KMS-11 (cell line): ENCODE results near the gene NXN.

Experiments
- H2AFZ ChIP-seq: fragments of 200-600 bp; sonication (generic); 2 replicates; pipeline ENCODE4 v1.6.1; 2016; ENCODE audit warnings: antibody characterized with exemption, mixed run types, low read depth
- H3K27ac ChIP-seq: fragments of 200-600 bp; sonication (generic); 2 replicates; pipeline ENCODE4 v1.6.1; 2016; ENCODE audit warnings: mild to moderate bottlenecking, mixed run types
- H3K27me3 ChIP-seq: fragments of 200-600 bp; sonication (generic); 2 replicates; pipeline ENCODE4 v1.6.1; 2017; ENCODE audit warnings: mild to moderate bottlenecking, low read depth, mixed run types, moderate library complexity; ENCODE audit not compliant: insufficient read depth
- H3K36me3 ChIP-seq: fragments of 200-600 bp; sonication (generic); 2 replicates; pipeline ENCODE4 v1.6.1; 2017; ENCODE audit warnings: mild to moderate bottlenecking, mixed run types; ENCODE audit not compliant: insufficient read depth
- H3K4me1 ChIP-seq: fragments of 200-600 bp; sonication (generic); 2 replicates; pipeline ENCODE4 v1.6.1; 2016; ENCODE audit warnings: mild to moderate bottlenecking, low read depth, mixed run types; ENCODE audit not compliant: poor library complexity, severe bottlenecking
- H3K4me2 ChIP-seq: fragments of 200-600 bp; sonication (generic); 2 replicates; pipeline ENCODE4 v1.7.0; 2016; ENCODE audit warnings: mild to moderate bottlenecking, mixed run types
- H3K4me3 ChIP-seq: fragments of 200-600 bp; sonication (generic); IDR thresholded peaks from 2 replicates; pipeline ENCODE4 v1.6.1; 2017; ENCODE audit warnings: low read depth, low read length, mixed read lengths; ENCODE audit not compliant: insufficient read depth
- H3K79me2 ChIP-seq: fragments of 200-600 bp; sonication (generic); 2 replicates; pipeline ENCODE4 v1.6.1; 2016; ENCODE audit warnings: low read depth, mixed run types; ENCODE audit not compliant: insufficient read depth
- H3K9ac ChIP-seq: fragments of 200-600 bp; sonication (generic); 2 replicates; pipeline ENCODE4 v1.6.1; 2016; ENCODE audit warnings: mild to moderate bottlenecking, mixed run types
- H4K20me1 ChIP-seq: fragments of 200-600 bp; sonication (generic); 2 replicates; pipeline ENCODE4 v1.6.1; 2016; ENCODE audit warnings: mild to moderate bottlenecking, mixed run types; ENCODE audit not compliant: insufficient read depth
- CTCF ChIP-seq: fragments of 200-600 bp; sonication (generic); conservative IDR thresholded peaks from 2 replicates; pipeline ENCODE4 v1.6.1; 2017; ENCODE audit warnings: low read depth, mild to moderate bottlenecking, antibody characterized with exemption, low read length, moderate library complexity, mixed read lengths

Gene NXN

DNA sequence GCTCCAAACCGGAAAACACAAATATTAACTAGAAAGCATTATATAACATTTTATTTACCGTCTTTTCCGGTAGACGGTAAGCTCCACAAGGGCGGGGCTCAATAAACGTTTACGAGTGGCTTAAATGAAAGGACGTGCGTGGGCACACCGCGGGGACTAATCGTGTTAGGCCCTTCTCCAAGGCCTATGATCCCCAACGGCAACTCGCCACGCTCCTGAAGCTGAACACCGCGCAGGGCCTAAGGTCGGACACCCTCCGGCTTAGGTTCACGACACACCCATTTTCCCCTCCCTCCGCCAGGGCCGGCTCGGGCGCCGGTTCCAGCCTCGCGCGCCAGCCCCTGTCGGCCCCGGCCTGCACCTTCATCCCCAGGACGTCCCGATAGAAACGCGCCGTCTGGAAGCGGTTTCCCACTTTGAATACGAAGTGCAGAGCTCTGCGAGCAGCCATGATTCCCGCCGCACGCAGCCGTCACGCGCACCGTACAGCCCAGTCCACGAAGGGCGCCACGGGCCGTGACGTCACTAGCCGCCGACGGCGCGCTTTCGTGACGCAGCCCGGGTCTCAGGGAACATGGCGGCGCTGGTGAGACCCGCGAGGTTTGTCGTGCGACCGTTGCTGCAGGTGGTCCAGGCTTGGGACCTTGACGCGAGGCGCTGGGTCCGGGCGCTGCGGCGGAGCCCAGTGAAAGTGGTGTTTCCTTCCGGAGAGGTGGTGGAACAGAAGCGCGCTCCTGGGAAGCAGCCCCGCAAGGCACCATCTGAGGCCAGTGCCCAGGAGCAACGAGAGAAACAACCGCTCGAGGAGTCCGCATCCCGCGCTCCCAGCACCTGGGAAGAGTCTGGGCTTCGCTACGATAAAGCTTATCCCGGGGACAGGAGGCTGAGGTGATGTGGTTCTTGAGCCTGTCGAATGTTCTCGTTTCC is 197.5 kb downstream of the NXN start, which contains the start of the genes GLOD4 and MRM3:
Gene GLOD4, minus strand, starts transcription at position 476 of the 927 bp plus-strand sequence. Its CDS starts 25 bp downstream, at position 451.
Gene MRM3, plus strand, starts transcription at position 549 of the 927 bp plus-strand sequence. Its CDS starts 26 bp downstream, at position 575.
- Histone ChIP-seq H3K27me3 (no peaks in the 10 kb centered on the region), H4K20me1 (no peaks in the 10 kb centered on the region), H3K36me3 (no peaks in the 10 kb centered on the region), H3K4me3 (peak within 1 kb of the TSS; percentile 67), H3K79me2 (peaks cover 19% of the 10 kb centered on the region), H2AFZ (peak within 1 kb of the TSS; percentile 57), H3K4me1 (peaks cover 10% of the 10 kb centered on the region), H3K4me2 (peak within 1 kb of the TSS; percentile 89), H3K9ac (peak within 1 kb of the TSS; percentile 76), H3K27ac (peak within 1 kb of the TSS; percentile 58)
- TF ChIP-seq CTCF = no peak

- Histone ChIP-seq H4K20me1 (no peaks in the 10 kb centered on the region), H2AFZ (no peak overlapping the region), H3K27me3 (no peaks in the 10 kb centered on the region), H3K4me1 (peaks cover 8% of the 10 kb centered on the region), H3K36me3 (no peaks in the 10 kb centered on the region), H3K4me3 (no peak overlapping the region), H3K27ac (no peak overlapping the region), H3K9ac (no peak overlapping the region), H3K4me2 (no peak overlapping the region), H3K79me2 (peaks cover 8% of the 10 kb centered on the region)
- no peak for TF ChIP-seq CTCF
Observed at GRCh38 chr17:778096-778495, 201.5 kb downstream of the NXN start.

DNA sequence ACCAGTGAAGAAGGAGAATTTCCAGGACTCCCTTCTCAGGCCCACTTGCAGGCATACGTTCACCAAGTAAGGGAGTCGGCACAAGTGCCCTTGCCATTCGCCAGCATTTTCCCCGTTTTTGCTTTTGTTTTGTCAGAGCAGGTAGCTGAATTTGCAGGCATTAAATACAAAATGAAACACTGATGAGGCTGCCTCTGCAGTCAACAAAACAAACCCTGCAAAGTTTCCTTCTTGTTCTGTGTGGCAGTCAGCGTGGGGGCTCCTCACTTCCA is 205.3 kb downstream of the NXN start:
- Histone ChIP-seq H3K4me1 (peaks cover 8% of the 10 kb centered on the region), H3K4me3 (no peak overlapping the region), H3K4me2 (no peak overlapping the region), H3K27ac (no peak overlapping the region), H3K9ac (no peak overlapping the region), H4K20me1 (no peaks in the 10 kb centered on the region), H3K27me3 (no peaks in the 10 kb centered on the region), H3K79me2 (no peaks in the 10 kb centered on the region), H2AFZ (no peak overlapping the region), H3K36me3 (no peaks in the 10 kb centered on the region)
- TF ChIP-seq CTCF = no peak

- Histone ChIP-seq H3K27ac (no peak overlapping the region), H2AFZ (no peak overlapping the region), H3K4me3 (no peak overlapping the region)
Observed at GRCh38 chr17:773467-774312, 205.9 kb downstream of the NXN start.

More at GRCh38 chr17:773467-774312, 205.9 kb downstream of the NXN start:
- Histone ChIP-seq H3K36me3 (no peaks in the 10 kb centered on the region), H4K20me1 (no peaks in the 10 kb centered on the region), H3K79me2 (no peaks in the 10 kb centered on the region), H3K27me3 (no peaks in the 10 kb centered on the region), H3K4me1 (peaks cover 8% of the 10 kb centered on the region), H3K9ac (no peak overlapping the region), H3K4me2 (no peak overlapping the region)
- no peak for TF ChIP-seq CTCF
